ENCODE results near the gene DENND1A. TPM values are rescaled to one million over a fixed set of nuclear protein-coding genes. Genes with fewer than 3 reads are reported as not detected.

DENND1A gene
- polyA plus RNA-seq, 2 of the 4 experiments (the other 2 are of a cell fraction), result 15.1 to 21.9 TPM

DNA sequence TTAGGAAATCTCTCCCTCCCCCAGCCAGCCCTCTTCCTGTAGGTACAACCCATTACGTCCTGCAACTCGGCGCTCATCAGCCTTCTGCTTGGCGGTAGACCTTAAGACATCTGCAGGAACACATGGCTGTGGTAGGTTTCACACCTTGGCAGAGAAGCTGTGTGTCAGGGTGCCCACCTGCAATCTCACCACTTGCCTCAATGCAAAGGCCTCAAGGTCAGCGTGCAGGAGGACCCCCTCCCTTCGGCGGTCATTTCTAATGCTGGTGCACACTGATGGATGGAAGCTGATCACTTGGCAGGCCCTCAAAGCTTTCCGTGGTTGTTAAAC lies 506.6 kb downstream of the DENND1A start:
- FAIRE-seq (no peak), ATAC-seq (no peak), DNase-seq (ENCODE audit: low read depth in 1 of 2, low spot score in 1 of 2) (no peak)
- Histone ChIP-seq H3K9me3 (no peaks in the 10 kb centered on the region), H3K4me1 (no peaks in the 10 kb centered on the region), H3K4me2 (no peak overlapping the region), H3K27ac (no peak overlapping the region), H3K4me3 (no peak overlapping the region)
- TF ChIP-seq RAD21 (conservative IDR thresholded peaks at IDR 0.05 in 1 of 2, IDR thresholded peaks at IDR 0.05 in 1 of 2) (no peak), ESRRA (IDR thresholded peaks at IDR 0.05; ENCODE audit: borderline replicate concordance, low read length) (no peak)
- ChIA-PET CTCF (interaction anchor here (1.1 to 1.3 kb wide), 2 partner anchors 9 to 37 kb away, joined by 3 to 4 read pairs; no protein-coding TSS in a partner anchor), POLR2A (no interaction called here)
- 96% methylated on average over 8 of the region's 8 CpGs for WGBS (ENCODE audit: missing lambda C conversion rate)

DNA sequence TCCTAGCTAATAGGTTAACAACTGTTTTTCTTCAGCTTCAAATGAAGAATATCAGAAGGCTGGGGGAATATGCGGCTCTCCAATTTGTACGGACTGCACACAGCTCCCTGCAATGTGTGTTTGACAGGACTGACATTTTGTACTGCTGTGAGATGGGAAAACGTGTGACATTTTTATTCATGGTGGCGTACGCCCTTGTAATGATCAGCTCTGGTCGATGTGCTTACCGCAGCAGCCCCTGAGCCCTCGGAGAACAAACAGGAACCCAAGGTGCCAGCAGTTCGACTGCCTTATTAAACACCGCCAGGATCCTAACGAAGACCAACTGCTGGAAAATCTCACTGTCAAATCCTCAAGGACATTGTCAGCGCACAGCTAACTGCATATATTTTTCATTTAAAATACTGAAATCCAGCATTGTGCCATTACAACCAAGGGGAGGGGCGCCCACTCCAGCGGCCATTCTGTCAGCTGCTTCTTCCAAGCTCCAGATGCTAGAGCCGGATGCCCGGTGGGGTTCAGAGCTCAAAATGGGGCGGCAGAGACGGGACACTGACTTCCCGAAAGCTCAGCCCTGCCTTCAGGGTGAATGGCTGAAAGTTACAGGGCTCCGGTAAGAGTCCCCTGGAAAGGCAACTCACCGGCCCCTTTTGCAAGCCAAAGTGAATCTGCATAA lies 507.2 kb downstream of the DENND1A start:
- FAIRE-seq (no peak), ATAC-seq (no peak), DNase-seq (ENCODE audit: low read depth in 1 of 2, low spot score in 1 of 2) (no peak)
- Histone ChIP-seq H3K4me1 (no peaks in the 10 kb centered on the region), H3K4me3 (no peak overlapping the region), H3K27ac (no peak overlapping the region), H3K4me2 (no peak overlapping the region), H3K9me3 (no peaks in the 10 kb centered on the region)
- POLR2A ChIA-PET, result no interaction called here
- TF ChIP-seq, protein P1, sequence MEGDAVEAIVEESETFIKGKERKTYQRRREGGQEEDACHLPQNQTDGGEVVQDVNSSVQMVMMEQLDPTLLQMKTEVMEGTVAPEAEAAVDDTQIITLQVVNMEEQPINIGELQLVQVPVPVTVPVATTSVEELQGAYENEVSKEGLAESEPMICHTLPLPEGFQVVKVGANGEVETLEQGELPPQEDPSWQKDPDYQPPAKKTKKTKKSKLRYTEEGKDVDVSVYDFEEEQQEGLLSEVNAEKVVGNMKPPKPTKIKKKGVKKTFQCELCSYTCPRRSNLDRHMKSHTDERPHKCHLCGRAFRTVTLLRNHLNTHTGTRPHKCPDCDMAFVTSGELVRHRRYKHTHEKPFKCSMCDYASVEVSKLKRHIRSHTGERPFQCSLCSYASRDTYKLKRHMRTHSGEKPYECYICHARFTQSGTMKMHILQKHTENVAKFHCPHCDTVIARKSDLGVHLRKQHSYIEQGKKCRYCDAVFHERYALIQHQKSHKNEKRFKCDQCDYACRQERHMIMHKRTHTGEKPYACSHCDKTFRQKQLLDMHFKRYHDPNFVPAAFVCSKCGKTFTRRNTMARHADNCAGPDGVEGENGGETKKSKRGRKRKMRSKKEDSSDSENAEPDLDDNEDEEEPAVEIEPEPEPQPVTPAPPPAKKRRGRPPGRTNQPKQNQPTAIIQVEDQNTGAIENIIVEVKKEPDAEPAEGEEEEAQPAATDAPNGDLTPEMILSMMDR (IDR thresholded peaks at IDR 0.05), result no peak
- TF ChIP-seq ESRRA (IDR thresholded peaks at IDR 0.05; ENCODE audit: borderline replicate concordance, low read length) (no peak), RCOR1 (IDR thresholded peaks at IDR 0.05; ENCODE audit: low read depth, low read length) (no peak), MAFK (IDR thresholded peaks at IDR 0.05; ENCODE audit: partially characterized antibody) (no peak), CHD2 (IDR thresholded peaks at IDR 0.05; ENCODE audit: low read length, partially characterized antibody) (no peak)
- WGBS (ENCODE audit: missing lambda C conversion rate), result 86% methylated on average over 21 of the region's 21 CpGs
- CTCF ChIA-PET, result interaction anchor here (0.8 to 1.3 kb wide), 2 partner anchors 10 to 20 kb away, joined by 3 to 4 read pairs; no protein-coding TSS in a partner anchor

GRCh38 chr9:123421801-123422455 lies 508.0 kb downstream of the DENND1A start:
- FAIRE-seq (no peak), DNase-seq (ENCODE audit: low read depth in 1 of 2, low spot score in 1 of 2) (no peak), ATAC-seq (no peak)
- no peak overlapping the region for H3K4me2 ChIP-seq
- 81% methylated on average over 8 of the region's 8 CpGs for WGBS (ENCODE audit: missing lambda C conversion rate)
- CTCF ChIA-PET, result interaction anchor here (0.6 to 1.3 kb wide), 3 partner anchors 10 to 113 kb away, joined by 3 to 4 read pairs (median 3); no protein-coding TSS in a partner anchor
- POLR2A ChIA-PET, result no interaction called here
- no peak for TF ChIP-seq ZFP36 (IDR thresholded peaks at IDR 0.05; ENCODE audit: borderline replicate concordance, partially characterized antibody)
- TF ChIP-seq HOXB5 (CRISPR knock-in tag; IDR thresholded peaks at IDR 0.05), result no peak
- no peak for TF ChIP-seq RAD21 (conservative IDR thresholded peaks at IDR 0.05 in 1 of 2, IDR thresholded peaks at IDR 0.05 in 1 of 2)
- TF ChIP-seq HEYL (CRISPR knock-in tag; IDR thresholded peaks at IDR 0.05), result no peak
- TF ChIP-seq SREBF2 (IDR thresholded peaks at IDR 0.05), result no peak
- no peak for TF ChIP-seq PHF8 (IDR thresholded peaks at IDR 0.05; ENCODE audit: borderline replicate concordance, low read depth)
- TF ChIP-seq REST (IDR thresholded peaks at IDR 0.05), result no peak
- TF ChIP-seq CBX8 (IDR thresholded peaks at IDR 0.05), result no peak
- TF ChIP-seq CHD4 (IDR thresholded peaks at IDR 0.05; ENCODE audit: borderline replicate concordance), result no peak
- TF ChIP-seq FOSL2 (IDR thresholded peaks at IDR 0.05), result no peak
- no peak for TF ChIP-seq FOSL2 (CRISPR knock-in tag; IDR thresholded peaks at IDR 0.05)
- no peak for TF ChIP-seq KDM1A (IDR thresholded peaks at IDR 0.05; ENCODE audit: low read depth)
- TF ChIP-seq NPAS2 (CRISPR knock-in tag; IDR thresholded peaks at IDR 0.05; ENCODE audit: borderline replicate concordance), result no peak
- no peak for TF ChIP-seq HMGXB4 (CRISPR knock-in tag; IDR thresholded peaks at IDR 0.05; ENCODE audit: borderline replicate concordance)
- TF ChIP-seq POLR2AphosphoS2 (conservative IDR thresholded peaks at IDR 0.05; ENCODE audit: low read length), result no peak
- TF ChIP-seq, protein P2, sequence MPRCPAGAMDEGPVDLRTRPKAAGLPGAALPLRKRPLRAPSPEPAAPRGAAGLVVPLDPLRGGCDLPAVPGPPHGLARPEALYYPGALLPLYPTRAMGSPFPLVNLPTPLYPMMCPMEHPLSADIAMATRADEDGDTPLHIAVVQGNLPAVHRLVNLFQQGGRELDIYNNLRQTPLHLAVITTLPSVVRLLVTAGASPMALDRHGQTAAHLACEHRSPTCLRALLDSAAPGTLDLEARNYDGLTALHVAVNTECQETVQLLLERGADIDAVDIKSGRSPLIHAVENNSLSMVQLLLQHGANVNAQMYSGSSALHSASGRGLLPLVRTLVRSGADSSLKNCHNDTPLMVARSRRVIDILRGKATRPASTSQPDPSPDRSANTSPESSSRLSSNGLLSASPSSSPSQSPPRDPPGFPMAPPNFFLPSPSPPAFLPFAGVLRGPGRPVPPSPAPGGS (IDR thresholded peaks at IDR 0.05), result no peak
- TF ChIP-seq FOSB (CRISPR knock-in tag; IDR thresholded peaks at IDR 0.05), result no peak
- no peak for TF ChIP-seq EP300 (IDR thresholded peaks at IDR 0.05)
- no peak for TF ChIP-seq POLR2A (IDR thresholded peaks at IDR 0.05; ENCODE audit: low read length)
- TF ChIP-seq ZC3H11A (IDR thresholded peaks at IDR 0.05), result no peak
- H3K4me3 ChIP-seq, result no peak overlapping the region
- no peaks in the 10 kb centered on the region for H3K4me1 ChIP-seq
- H3K27ac ChIP-seq, result no peak overlapping the region
- H3K9me3 ChIP-seq, result no peaks in the 10 kb centered on the region
